HG02852 (cell line): ENCODE results near the gene DCLK2.

Experiments
- ATAC-seq: cut with Tn5 transposase; IDR thresholded peaks from one replicate; pipeline ENCODE4 v1.9.1; 2021; ENCODE audit warnings: mild to moderate bottlenecking, moderate library complexity; ENCODE audit not compliant: unreplicated experiment

Gene DCLK2

GRCh38 chr4:150255610-150256224 is 177.5 kb downstream of the DCLK2 start:
- ATAC-seq: no peak

GRCh38 chr4:150256225-150256620 is 178.0 kb downstream of the DCLK2 start:
- ATAC-seq: no peak

GRCh38 chr4:150256841-150257730 is 178.8 kb downstream of the DCLK2 start:
- ATAC-seq: no peak

GRCh38 chr4:150258569-150258968 is 180.3 kb downstream of the DCLK2 start:
- ATAC-seq: no peak

GRCh38 chr4:150259861-150260567 is 181.8 kb downstream of the DCLK2 start:
- no peak for ATAC-seq

GRCh38 chr4:150261571-150261970 is 183.3 kb downstream of the DCLK2 start:
- no peak for ATAC-seq

- ATAC-seq: no peak
Observed at GRCh38 chr4:150262611-150263010, 184.4 kb downstream of the DCLK2 start.

GRCh38 chr4:150264595-150265161 is 186.4 kb downstream of the DCLK2 start:
- no peak for ATAC-seq

- no peak for ATAC-seq
Observed at GRCh38 chr4:150265806-150266205, 187.6 kb downstream of the DCLK2 start.

GRCh38 chr4:150268444-150268843 is 190.2 kb downstream of the DCLK2 start:
- ATAC-seq: no peak

GRCh38 chr4:150278206-150278605 is 200.0 kb downstream of the DCLK2 start:
- ATAC-seq: no peak

- no peak for ATAC-seq
Observed at GRCh38 chr4:150280081-150280895, 202.0 kb downstream of the DCLK2 start.

GRCh38 chr4:150280975-150281374 is 202.7 kb downstream of the DCLK2 start:
- no peak for ATAC-seq

- no peak for ATAC-seq
Observed at GRCh38 chr4:150283689-150284088, 205.4 kb downstream of the DCLK2 start.

- no peak for ATAC-seq
Observed at GRCh38 chr4:150286656-150287055, 208.4 kb downstream of the DCLK2 start.

GRCh38 chr4:150289198-150289597 is 211.0 kb downstream of the DCLK2 start:
- ATAC-seq: no peak

GRCh38 chr4:150289881-150290280 is 211.6 kb downstream of the DCLK2 start:
- no peak for ATAC-seq

GRCh38 chr4:150297861-150298474 is 219.7 kb downstream of the DCLK2 start:
- no peak for ATAC-seq

- no peak for ATAC-seq
Observed at GRCh38 chr4:150299816-150300215, 221.6 kb downstream of the DCLK2 start.

- ATAC-seq: no peak
Observed at GRCh38 chr4:150302553-150302952, 224.3 kb downstream of the DCLK2 start.
